DND-41 (cell line): ENCODE measurements around the gene CCDC3.

Experiments used
- ATAC-seq: fragments of 200-7000 bp; cut with Tn5 transposase; 3 replicates; pipeline ENCODE4 v1.9.1; 2021; ENCODE audit warnings: low read depth; ENCODE audit not compliant: insufficient read depth
- DNase-seq: peaks from one replicate; pipeline ENCODE4 v3.0.0-alpha.2; 2020
- H2AFZ ChIP-seq: 2 replicates; pipeline ENCODE4 v1.6.0; 2012; ENCODE audit warnings: low read depth, low read length
- H3K27ac ChIP-seq: 2 replicates; pipeline ENCODE4 v1.5.1; 2012; ENCODE audit warnings: low read length, inconsistent platforms
- H3K27me3 ChIP-seq: fragments of 200-600 bp; sonication (generic); 2 replicates; pipeline ENCODE4 v1.6.0; 2012; ENCODE audit warnings: low read length, mild to moderate bottlenecking, inconsistent platforms; ENCODE audit not compliant: insufficient read depth, poor library complexity
- H3K36me3 ChIP-seq: 2 replicates; pipeline ENCODE4 v1.5.1; 2012; ENCODE audit warnings: low read length, inconsistent platforms; ENCODE audit not compliant: insufficient read depth
- H3K4me1 ChIP-seq: 2 replicates; pipeline ENCODE4 v1.5.1; 2012; ENCODE audit warnings: mild to moderate bottlenecking, low read length; ENCODE audit not compliant: insufficient read depth
- H3K4me2 ChIP-seq: 2 replicates; pipeline ENCODE4 v1.6.0; 2012; ENCODE audit warnings: mild to moderate bottlenecking, moderate library complexity, low read length, inconsistent platforms; ENCODE audit not compliant: insufficient read depth
- H3K4me3 ChIP-seq, 2 experiments: fragments of 200-600 bp in 1 of 2; shearing (Covaris generic) in 1 of 2; 2 replicates each; pipeline ENCODE4 v1.5.1; 2012 to 2016; ENCODE audit warnings: inconsistent platforms in 2 of 2, low read length in 2 of 2, mild to moderate bottlenecking in 2 of 2, low read depth in 1 of 2, moderate library complexity in 1 of 2
- H3K79me2 ChIP-seq: 2 replicates; pipeline ENCODE4 v1.6.0; 2012; ENCODE audit warnings: low read length, inconsistent platforms; ENCODE audit not compliant: insufficient read depth
- H3K9ac ChIP-seq: 2 replicates; pipeline ENCODE4 v1.6.0; 2012; ENCODE audit warnings: low read depth, mild to moderate bottlenecking, inconsistent platforms, low read length, moderate library complexity
- H3K9me3 ChIP-seq: 2 replicates; pipeline ENCODE4 v1.5.1; 2012; ENCODE audit warnings: low read length, moderate library complexity, mild to moderate bottlenecking, inconsistent platforms; ENCODE audit not compliant: insufficient read depth, severe bottlenecking
- H4K20me1 ChIP-seq: 2 replicates; pipeline ENCODE4 v1.6.0; 2012; ENCODE audit warnings: low read length; ENCODE audit not compliant: insufficient read depth
- CTCF ChIP-seq: IDR thresholded peaks from 2 replicates; pipeline ENCODE4 v1.5.1; 2012; ENCODE audit warnings: borderline replicate concordance, low read length, moderate library complexity, mild to moderate bottlenecking; ENCODE audit not compliant: poor library complexity, severe bottlenecking; ENCODE audit errors: extremely low read depth
- EZH2 ChIP-seq: IDR thresholded peaks from 3 replicates; pipeline ENCODE4 v1.6.1; 2012; ENCODE audit warnings: borderline replicate concordance, low read depth, mild to moderate bottlenecking, moderate library complexity, low read length, inconsistent platforms; ENCODE audit not compliant: severe bottlenecking

Gene CCDC3

GRCh38 chr10:12880423-12880822, 121.1 kb downstream of the CCDC3 start:
- H3K9ac ChIP-seq: no peak overlapping the region
- H3K9me3 ChIP-seq: no peaks in the 10 kb centered on the region
- TF ChIP-seq EZH2 (no peak), CTCF (no peak)
- ATAC-seq: no peak
- H3K4me3 ChIP-seq: no peak overlapping the region
- H3K4me1 ChIP-seq: no peaks in the 10 kb centered on the region
- no peak overlapping the region for H3K4me2 ChIP-seq
- no peaks in the 10 kb centered on the region for H4K20me1 ChIP-seq
- H2AFZ ChIP-seq: no peak overlapping the region
- H3K27me3 ChIP-seq: peaks cover 4% of the 10 kb centered on the region
- no peak for DNase-seq
- no peaks in the 10 kb centered on the region for H3K36me3 ChIP-seq
- H3K27ac ChIP-seq: no peak overlapping the region
- H3K79me2 ChIP-seq: no peaks in the 10 kb centered on the region

- TF ChIP-seq EZH2 (no peak), CTCF (no peak)
- H3K4me2 ChIP-seq: no peak overlapping the region
- no peak overlapping the region for H2AFZ ChIP-seq
- no peak overlapping the region for H3K27ac ChIP-seq
- no peaks in the 10 kb centered on the region for H3K79me2 ChIP-seq
- no peak for DNase-seq
- H3K4me1 ChIP-seq: no peaks in the 10 kb centered on the region
- ATAC-seq: no peak
- H3K9ac ChIP-seq: no peak overlapping the region
- H3K27me3 ChIP-seq: no peaks in the 10 kb centered on the region
- no peaks in the 10 kb centered on the region for H3K36me3 ChIP-seq
- no peak overlapping the region for H3K4me3 ChIP-seq
- H4K20me1 ChIP-seq: no peaks in the 10 kb centered on the region
- no peaks in the 10 kb centered on the region for H3K9me3 ChIP-seq
These were observed 124.4 kb downstream of the CCDC3 start for GRCh38 chr10:12877150-12877549.

- H3K9ac ChIP-seq: no peak overlapping the region
- H3K9me3 ChIP-seq: no peaks in the 10 kb centered on the region
- no peak for TF ChIP-seq EZH2
- no peak for TF ChIP-seq CTCF
- H3K27me3 ChIP-seq: no peaks in the 10 kb centered on the region
- no peaks in the 10 kb centered on the region for H3K36me3 ChIP-seq
- no peaks in the 10 kb centered on the region for H3K79me2 ChIP-seq
- no peak overlapping the region for H3K27ac ChIP-seq
- no peak overlapping the region for H3K4me2 ChIP-seq
- no peak overlapping the region for H3K4me3 ChIP-seq
- no peaks in the 10 kb centered on the region for H4K20me1 ChIP-seq
- H3K4me1 ChIP-seq: no peaks in the 10 kb centered on the region
- DNase-seq: no peak
- H2AFZ ChIP-seq: no peak overlapping the region
- no peak for ATAC-seq
These were observed 125.2 kb downstream of the CCDC3 start for GRCh38 chr10:12876266-12876665.

GRCh38 chr10:12875100-12875499, 126.4 kb downstream of the CCDC3 start:
- H3K4me1 ChIP-seq: no peaks in the 10 kb centered on the region
- H3K4me2 ChIP-seq: no peak overlapping the region
- DNase-seq (no peak), ATAC-seq (no peak)
- TF ChIP-seq EZH2 (no peak), CTCF (no peak)
- H2AFZ ChIP-seq: no peak overlapping the region
- no peak overlapping the region for H3K4me3 ChIP-seq
- no peaks in the 10 kb centered on the region for H3K79me2 ChIP-seq
- H3K27ac ChIP-seq: no peak overlapping the region
- no peaks in the 10 kb centered on the region for H3K9me3 ChIP-seq
- no peaks in the 10 kb centered on the region for H4K20me1 ChIP-seq
- no peaks in the 10 kb centered on the region for H3K36me3 ChIP-seq
- H3K27me3 ChIP-seq: no peaks in the 10 kb centered on the region
- no peak overlapping the region for H3K9ac ChIP-seq
